GM10248 (cell line): Measurements from ENCODE around the gene TRAPPC10.

Experiments used
- CTCF ChIA-PET: fragments of 300-600 bp; sonication (Branson Sonifier 250); formaldehyde crosslinking; extraction: SDS; loops from one replicate; lab custom pipeline; 2021; ENCODE audit warnings: antibody characterized with exemption; lab: Yijun Ruan, JAX
- POLR2A ChIA-PET: fragments of 350-650 bp; sonication (Branson Sonifier 250); formaldehyde crosslinking; extraction: SDS; loops from one replicate; lab custom pipeline; 2020; ENCODE audit warnings: antibody characterized with exemption; lab: Yijun Ruan, JAX
- DNase-seq: peaks from one replicate; pipeline ENCODE4 v3.0.0; 2012; ENCODE audit errors: extremely low spot score
- TF ChIP-seq, protein P1 (sequence below): IDR thresholded peaks from 2 replicates; pipeline ENCODE4 v1.5.1; 2012; ENCODE audit warnings: mild to moderate bottlenecking, low read depth; ENCODE audit errors: extremely low read depth, missing control alignments, control extremely low read depth

TRAPPC10 gene

DNA sequence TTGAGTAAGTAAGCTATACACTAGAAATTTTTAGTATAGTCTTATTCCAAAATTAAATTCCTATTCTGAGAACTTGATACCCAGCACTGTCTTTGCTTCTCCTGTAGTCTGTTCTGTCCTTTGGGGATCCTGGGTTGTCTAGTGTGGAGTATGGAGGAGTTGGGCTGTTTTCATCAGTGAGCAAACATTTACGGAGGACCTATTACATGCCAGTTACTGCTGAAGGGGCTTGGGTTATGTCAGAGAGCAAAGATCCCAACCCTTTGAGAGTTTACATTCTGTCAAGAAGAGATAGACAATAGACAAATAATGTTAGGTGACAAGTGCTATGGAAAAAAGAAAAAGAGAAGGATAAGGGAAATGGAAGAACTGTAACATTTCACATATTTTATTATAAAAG, 9.0 kb downstream of the TRAPPC10 start:
- POLR2A ChIA-PET, result no interaction called here
- TF ChIP-seq, protein P1, sequence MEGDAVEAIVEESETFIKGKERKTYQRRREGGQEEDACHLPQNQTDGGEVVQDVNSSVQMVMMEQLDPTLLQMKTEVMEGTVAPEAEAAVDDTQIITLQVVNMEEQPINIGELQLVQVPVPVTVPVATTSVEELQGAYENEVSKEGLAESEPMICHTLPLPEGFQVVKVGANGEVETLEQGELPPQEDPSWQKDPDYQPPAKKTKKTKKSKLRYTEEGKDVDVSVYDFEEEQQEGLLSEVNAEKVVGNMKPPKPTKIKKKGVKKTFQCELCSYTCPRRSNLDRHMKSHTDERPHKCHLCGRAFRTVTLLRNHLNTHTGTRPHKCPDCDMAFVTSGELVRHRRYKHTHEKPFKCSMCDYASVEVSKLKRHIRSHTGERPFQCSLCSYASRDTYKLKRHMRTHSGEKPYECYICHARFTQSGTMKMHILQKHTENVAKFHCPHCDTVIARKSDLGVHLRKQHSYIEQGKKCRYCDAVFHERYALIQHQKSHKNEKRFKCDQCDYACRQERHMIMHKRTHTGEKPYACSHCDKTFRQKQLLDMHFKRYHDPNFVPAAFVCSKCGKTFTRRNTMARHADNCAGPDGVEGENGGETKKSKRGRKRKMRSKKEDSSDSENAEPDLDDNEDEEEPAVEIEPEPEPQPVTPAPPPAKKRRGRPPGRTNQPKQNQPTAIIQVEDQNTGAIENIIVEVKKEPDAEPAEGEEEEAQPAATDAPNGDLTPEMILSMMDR, result no peak
- no peak for DNase-seq
- CTCF ChIA-PET, result interaction anchor here (0.8 to 2.2 kb wide), 5 partner anchors 8 to 54 kb away, joined by 4 to 6 read pairs (median 4); no protein-coding TSS in a partner anchor

DNA sequence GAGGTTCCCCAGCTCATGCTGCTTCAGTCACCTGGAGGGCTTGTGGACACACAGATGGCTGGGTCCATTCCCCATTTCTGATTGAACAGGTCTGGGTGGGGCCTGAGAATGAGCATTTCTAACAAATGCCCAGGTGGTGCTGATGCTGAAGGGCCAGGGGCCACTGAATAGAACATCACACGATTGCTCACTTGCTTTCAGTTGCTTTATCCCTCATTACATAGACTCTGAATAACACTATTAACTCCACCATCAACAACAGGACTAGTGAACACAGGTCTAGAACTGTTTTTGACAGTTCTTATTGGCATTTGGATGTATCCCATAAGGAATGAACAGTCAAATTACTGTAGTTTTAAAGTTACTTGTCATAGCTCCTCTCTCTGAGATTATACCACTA, 12.1 kb downstream of the TRAPPC10 start:
- CTCF ChIA-PET, result interaction anchor here (0.8 to 1.7 kb wide), 7 partner anchors 9 to 85 kb away, joined by 3 to 5 read pairs (median 3); partner anchors contain the start of gene TRAPPC10
- DNase-seq, result no peak
- POLR2A ChIA-PET, result no interaction called here
- TF ChIP-seq, protein P1, result no peak

DNA sequence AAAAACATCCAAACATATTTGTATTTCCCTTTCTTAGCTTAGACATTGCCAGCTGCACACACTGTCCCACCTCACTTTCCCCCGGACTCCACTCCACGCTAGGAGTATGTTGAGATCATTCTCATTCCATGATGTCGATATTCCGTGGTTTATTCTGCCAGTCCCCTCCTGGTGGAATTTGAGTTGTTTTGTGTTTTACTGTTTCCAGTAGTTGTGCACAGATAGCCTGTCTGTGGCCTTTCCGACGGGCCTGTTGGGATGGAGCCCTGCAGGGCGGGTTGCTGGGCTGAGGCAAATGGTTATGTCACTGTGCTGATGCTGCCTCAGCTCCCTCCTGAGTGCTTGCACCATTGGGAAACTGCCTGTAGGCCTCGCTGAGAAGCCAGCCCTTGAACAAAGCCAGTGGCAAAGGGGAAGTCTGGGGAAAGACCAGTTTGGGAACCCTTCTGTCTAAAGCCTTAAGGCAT, 12.8 kb downstream of the TRAPPC10 start:
- DNase-seq, result no peak
- TF ChIP-seq, protein P1, result no peak
- CTCF ChIA-PET, result interaction anchor here (0.8 to 1.7 kb wide), 4 partner anchors 10 to 19 kb away, joined by 3 to 5 read pairs (median 4); no protein-coding TSS in a partner anchor
- POLR2A ChIA-PET, result no interaction called here

DNA sequence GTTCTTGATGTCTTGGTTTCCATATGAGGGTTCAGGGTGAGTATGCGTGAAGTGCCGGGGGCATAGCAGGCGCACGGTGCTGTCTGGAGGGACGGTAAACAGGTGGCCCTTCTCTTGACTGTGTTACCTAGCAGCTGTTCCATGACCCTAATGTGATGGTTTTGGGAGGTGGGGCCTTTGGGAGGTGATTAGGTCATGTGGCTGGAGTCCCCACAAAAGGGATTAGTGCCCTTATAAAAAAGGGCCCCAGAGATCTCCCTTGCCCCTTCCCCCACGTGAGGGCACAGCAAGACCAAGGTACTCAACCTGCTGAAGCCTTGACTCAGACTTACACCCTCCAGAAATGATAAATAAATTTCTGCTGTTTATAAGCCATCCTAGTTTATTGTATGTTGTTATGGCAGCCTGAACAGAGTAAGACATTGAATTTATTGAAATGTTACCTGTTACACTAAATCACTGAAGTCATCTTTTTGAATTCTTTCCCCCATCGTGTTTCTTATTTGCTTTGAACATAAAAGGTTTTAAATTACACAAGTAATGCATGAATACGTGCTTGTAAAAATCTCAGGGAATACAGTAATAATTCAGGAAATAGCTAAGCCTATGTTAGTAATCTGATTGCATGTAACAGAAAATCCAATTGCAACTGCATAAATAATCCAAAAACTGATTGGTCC, 15.6 kb downstream of the TRAPPC10 start:
- POLR2A ChIA-PET, result no interaction called here

DNA sequence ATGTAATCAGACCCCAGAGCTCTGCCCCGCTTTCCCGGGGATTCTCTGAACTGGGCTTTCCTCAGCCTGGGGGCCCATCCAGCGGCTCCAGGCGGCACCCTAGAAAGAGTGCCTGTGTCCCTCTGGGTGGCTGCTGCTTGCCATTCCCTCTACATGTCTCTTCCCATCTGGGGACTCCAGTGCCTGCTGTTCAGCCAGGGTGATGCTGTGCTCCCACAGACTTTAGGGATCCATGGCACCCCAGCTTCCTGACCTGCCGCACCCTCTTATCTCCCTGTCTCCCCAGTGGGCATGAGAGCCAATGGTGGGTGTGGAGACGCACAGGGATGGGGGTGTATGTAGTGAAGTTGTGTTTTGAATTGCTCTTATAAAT, 16.2 kb downstream of the TRAPPC10 start:
- no peak for DNase-seq
- ChIA-PET POLR2A (no interaction called here), CTCF (interaction anchor here (2.0 kb wide), 1 partner anchor 8 kb away, joined by 6 read pairs; no protein-coding TSS in a partner anchor)
- TF ChIP-seq, protein P1, result no peak

More for the DNA sequence above, 15.6 kb downstream of the TRAPPC10 start:
- TF ChIP-seq, protein P1, result no peak
- CTCF ChIA-PET, result interaction anchor here (2.0 kb wide), 1 partner anchor 7 kb away, joined by 6 read pairs; no protein-coding TSS in a partner anchor
- no peak for DNase-seq

DNA sequence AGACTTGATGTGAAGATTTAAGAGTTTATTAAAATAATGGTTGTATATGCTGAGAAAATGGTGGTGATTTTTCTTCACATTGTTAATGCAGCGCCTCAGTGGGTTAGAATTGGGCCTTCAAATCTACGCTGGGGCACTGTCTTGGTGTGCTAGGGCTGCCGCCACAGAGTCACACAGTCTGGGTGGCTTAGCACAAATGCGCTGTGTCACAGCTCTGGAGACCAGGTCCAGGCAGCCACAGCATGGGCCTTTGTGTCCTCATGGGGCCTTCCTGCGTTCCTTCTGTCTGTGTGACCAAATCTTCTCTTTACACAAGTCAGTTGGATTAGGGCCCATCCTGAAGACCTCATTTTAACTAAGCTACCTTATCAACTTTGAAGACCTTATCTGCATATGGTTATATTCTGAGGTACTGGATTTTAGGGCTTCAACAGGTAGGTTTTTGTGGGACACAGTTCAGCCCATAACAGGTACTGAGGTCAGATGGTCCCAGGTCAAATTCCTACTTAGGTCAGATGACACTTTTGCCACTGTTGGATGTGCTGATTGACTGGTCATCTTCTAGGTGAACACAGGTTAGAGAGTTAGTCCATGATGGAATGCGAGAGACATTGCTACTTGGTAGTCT, 17.5 kb downstream of the TRAPPC10 start:
- ChIA-PET CTCF (interaction anchor here (2.0 kb wide), 1 partner anchor 9 kb away, joined by 6 read pairs; no protein-coding TSS in a partner anchor), POLR2A (no interaction called here)
- no peak for DNase-seq

More for the DNA sequence above, 17.5 kb downstream of the TRAPPC10 start:
- TF ChIP-seq, protein P1, result no peak
